Mesothelial cell of epicardium (in vitro differentiated cells): ENCODE measurements around the gene EFCAB9. TPM values are rescaled to one million over a fixed set of nuclear protein-coding genes. Genes with fewer than 3 reads are reported as not detected.
A peak's percentile ranks its signal among the peaks of the same experiment; 100 is the strongest.

Source experiments
- DNase-seq, 2 experiments: peaks; one replicate each; pipeline ENCODE4 v3.0.0; 2021; ENCODE audit warnings: low spot score in 2 of 2; ENCODE audit not compliant: unreplicated experiment in 2 of 2
- H3K27ac Mint-ChIP-seq: 2 replicates; pipeline ENCODE4 v1.8.0; 2021; ENCODE audit warnings: mixed read lengths
- H3K27me3 Mint-ChIP-seq: 2 replicates; pipeline ENCODE4 v1.8.0; 2021; ENCODE audit warnings: low read depth, mixed read lengths
- H3K36me3 Mint-ChIP-seq: 2 replicates; pipeline ENCODE4 v1.8.0; 2021; ENCODE audit warnings: mixed read lengths
- H3K4me1 Mint-ChIP-seq: 2 replicates; pipeline ENCODE4 v1.8.0; 2021; ENCODE audit warnings: mixed read lengths
- H3K4me3 Mint-ChIP-seq: 2 replicates; pipeline ENCODE4 v1.8.0; 2021; ENCODE audit warnings: mild to moderate bottlenecking, moderate library complexity, mixed read lengths
- H3K9me3 Mint-ChIP-seq: 2 replicates; pipeline ENCODE4 v1.8.0; 2021; ENCODE audit warnings: mixed read lengths
- CTCF ChIP-seq: fragments of 200-600 bp; sonication (generic); IDR thresholded peaks from one replicate; pipeline ENCODE4 v1.5.0; 2021; ENCODE audit warnings: antibody characterized with exemption; ENCODE audit not compliant: unreplicated experiment
- total RNA-seq: library from RNA; stranded (reverse); gene quantifications from 3 replicates; pipeline ENCODE4 v1.2.1, GENCODE V29; 2021

EFCAB9 gene
- total RNA-seq, 1 donor from 2014 or later: not detected

- no peak for DNase-seq
- Mint-ChIP-seq H3K4me1 (peaks cover 18% of the 10 kb centered on the region), H3K9me3 (peaks cover 5% of the 10 kb centered on the region), H3K27me3 (no peaks in the 10 kb centered on the region), H3K36me3 (peaks cover 5% of the 10 kb centered on the region), H3K27ac (no peak overlapping the region), H3K4me3 (no peak overlapping the region)
- no peak for TF ChIP-seq CTCF
These were observed 15.5 kb upstream of the EFCAB9 start for GRCh38 chr5:172178301-172178987.

- H3K9me3 Mint-ChIP-seq: peaks cover 5% of the 10 kb centered on the region
- no peak overlapping the region for H3K4me3 Mint-ChIP-seq
- H3K4me1 Mint-ChIP-seq: peaks cover 13% of the 10 kb centered on the region
- DNase-seq: no peak
- H3K27ac Mint-ChIP-seq: peak overlapping the region; percentile 2
- H3K27me3 Mint-ChIP-seq: no peaks in the 10 kb centered on the region
- no peak for TF ChIP-seq CTCF
- peaks cover 5% of the 10 kb centered on the region for H3K36me3 Mint-ChIP-seq
These were observed 14.7 kb upstream of the EFCAB9 start for GRCh38 chr5:172178991-172179989.

- no peak for DNase-seq
- peaks cover 5% of the 10 kb centered on the region for H3K9me3 Mint-ChIP-seq
- H3K4me1 Mint-ChIP-seq: peaks cover 5% of the 10 kb centered on the region
- H3K36me3 Mint-ChIP-seq: peaks cover 5% of the 10 kb centered on the region
- no peak overlapping the region for H3K4me3 Mint-ChIP-seq
- H3K27ac Mint-ChIP-seq: no peak overlapping the region
- no peak for TF ChIP-seq CTCF
- H3K27me3 Mint-ChIP-seq: peaks cover 3% of the 10 kb centered on the region
These were observed 13.0 kb upstream of the EFCAB9 start for GRCh38 chr5:172180936-172181335.

- H3K36me3 Mint-ChIP-seq: peaks cover 5% of the 10 kb centered on the region
- no peak for TF ChIP-seq CTCF
- peaks cover 10% of the 10 kb centered on the region for H3K27me3 Mint-ChIP-seq
- H3K4me3 Mint-ChIP-seq: no peak overlapping the region
- peaks cover 5% of the 10 kb centered on the region for H3K9me3 Mint-ChIP-seq
- H3K27ac Mint-ChIP-seq: no peak overlapping the region
- peaks cover 10% of the 10 kb centered on the region for H3K4me1 Mint-ChIP-seq
- no peak for DNase-seq
These were observed 11.7 kb upstream of the EFCAB9 start for GRCh38 chr5:172182291-172182690.

GRCh38 chr5:172183881-172184280, 10.1 kb upstream of the EFCAB9 start:
- H3K4me1 Mint-ChIP-seq: peaks cover 13% of the 10 kb centered on the region
- H3K36me3 Mint-ChIP-seq: peaks cover 5% of the 10 kb centered on the region
- no peak for DNase-seq
- no peak overlapping the region for H3K27ac Mint-ChIP-seq
- H3K4me3 Mint-ChIP-seq: no peak overlapping the region
- H3K27me3 Mint-ChIP-seq: peaks cover 13% of the 10 kb centered on the region
- no peak for TF ChIP-seq CTCF
- H3K9me3 Mint-ChIP-seq: peaks cover 5% of the 10 kb centered on the region
